ENCODE data around the gene HNRNPC. TPM values are rescaled to one million over a fixed set of nuclear protein-coding genes. Genes with fewer than 3 reads are reported as not detected.

Gene HNRNPC
- total and polyA plus RNA-seq, 9 of the 15 experiments (the other 6 are each of a cell fraction or from before 2014, with no cell fraction given) = 679 to 1,557 (median 1,191) TPM

- Histone ChIP-seq H3K9me1 (ENCODE audit: control insufficient read depth, insufficient read depth, low read length) (no peaks in the 10 kb centered on the region), H3K4me1 (replicated peaks in 1 of 2; ENCODE audit: control insufficient read depth in 2 of 2, insufficient read depth in 2 of 2, low read length in 2 of 2) (peaks cover 16 to 23% of the 10 kb centered on the region in 2 experiments), H3K36me3 (ENCODE audit: control insufficient read depth, insufficient read depth, low read length) (peaks cover 53% of the 10 kb centered on the region), H3K9me3 (replicated peaks; ENCODE audit: control insufficient read depth, insufficient read depth, low read depth, low read length) (no peaks in the 10 kb centered on the region), H4K20me1 (replicated peaks; ENCODE audit: control insufficient read depth, insufficient read depth, low read length) (peaks cover 52% of the 10 kb centered on the region), H3K79me2 (ENCODE audit: control insufficient read depth, insufficient read depth, low read length) (peaks cover 65% of the 10 kb centered on the region), H3K27me3 (ENCODE audit: control insufficient read depth in 2 of 2, insufficient read depth in 2 of 2, low read length in 2 of 2) (no peaks in the 10 kb centered on the region), H2AFZ (ENCODE audit: low read depth, low read length) (no peak overlapping the region), H3K9ac (ENCODE audit: insufficient read depth in 1 of 2, low read depth in 2 of 2, low read length in 2 of 2) (peak overlapping the region; percentile 96 to 98; a peak in 3 of 4 replicates), H3K27ac (ENCODE audit: extremely low read depth, low read depth, low read length) (peak overlapping the region; percentile 96), H3K4me2 (ENCODE audit: insufficient read depth, low read length) (peak overlapping the region; percentile 94), H3K4me3 (peak overlapping the region; percentile 71)
- BruUV-seq (replicated peaks) = no TSS peak
- TF ChIP-seq HDAC1 (IDR thresholded peaks at IDR 0.05) (no peak), RBFOX2 (IDR thresholded peaks at IDR 0.05; ENCODE audit: low read depth, low read length) (peak; percentile 12), HMBOX1 (IDR thresholded peaks at IDR 0.05) (peak; percentile 81), MNT (conservative IDR thresholded peaks at IDR 0.05) (0 out of 4 replicates have a peak, but pooled peaks of 1 of the 2 experiments have one; percentile 13), PHTF2 (CRISPR knock-in tag; IDR thresholded peaks at IDR 0.05) (no peak)
- CTCF ChIA-PET (ENCODE audit: low intra/inter-chr PET ratio) = no interaction called here
- no peak for DNase-seq (ENCODE audit: extremely low read depth in 1 of 4, low spot score in 3 of 4)
- under 1% methylated on average over 16 of the region's 16 CpGs for WGBS (ENCODE audit: insufficient coverage, low coverage, missing lambda C conversion rate)
- POLR2A ChIA-PET = interaction anchor here (0.7 to 6.0 kb wide), 6 partner anchors 9 to 30 kb away, joined by 3 to 58 read pairs (median 4); no protein-coding TSS in a partner anchor
- in situ Hi-C loops (cut with MboI) = no loop called here
- no peak for FAIRE-seq
- ATAC-seq = no peak
- intact Hi-C loops (cut with micrococcal nuclease) = loop anchor here (5.0 to 10.0 kb wide), 3 partner anchors 39 to 114 kb away; partner anchors contain the start of gene SUPT16H
Measured at GRCh38 chr14:21267886-21268616, 1.2 kb downstream of the HNRNPC start.
